Hypothalamus (tissue), 51 donors: ENCODE data around the gene IQSEC1.

ENCODE experiments used
- DNase-seq, 51 donors: peaks; one replicate each; lab custom pipeline; 2025; lab: John Stamatoyannopoulos, UW

IQSEC1 gene

DNA sequence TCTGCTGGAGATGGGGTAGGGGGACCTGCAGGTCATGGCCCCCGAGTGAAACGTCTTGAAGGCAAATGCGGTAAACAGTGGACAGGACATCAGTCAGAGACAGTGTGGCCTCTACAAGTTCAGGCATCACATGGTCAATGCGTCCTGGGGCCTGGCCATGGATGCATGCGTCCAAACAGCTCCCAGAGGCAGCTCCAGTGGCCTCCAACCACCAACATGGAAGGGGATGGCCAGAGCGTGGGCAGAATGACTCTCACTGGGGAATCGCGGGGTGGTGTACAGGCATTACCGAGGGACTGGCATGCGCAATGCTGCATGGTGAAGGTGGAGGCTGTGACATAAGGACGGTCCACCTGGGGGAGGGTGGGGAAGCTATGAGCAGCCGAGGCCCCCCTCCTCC is 35.6 kb upstream of the IQSEC1 start:
- no peak for DNase-seq

GRCh38 chr3:13107661-13108060 is 34.4 kb upstream of the IQSEC1 start:
- DNase-seq: no peak

DNA sequence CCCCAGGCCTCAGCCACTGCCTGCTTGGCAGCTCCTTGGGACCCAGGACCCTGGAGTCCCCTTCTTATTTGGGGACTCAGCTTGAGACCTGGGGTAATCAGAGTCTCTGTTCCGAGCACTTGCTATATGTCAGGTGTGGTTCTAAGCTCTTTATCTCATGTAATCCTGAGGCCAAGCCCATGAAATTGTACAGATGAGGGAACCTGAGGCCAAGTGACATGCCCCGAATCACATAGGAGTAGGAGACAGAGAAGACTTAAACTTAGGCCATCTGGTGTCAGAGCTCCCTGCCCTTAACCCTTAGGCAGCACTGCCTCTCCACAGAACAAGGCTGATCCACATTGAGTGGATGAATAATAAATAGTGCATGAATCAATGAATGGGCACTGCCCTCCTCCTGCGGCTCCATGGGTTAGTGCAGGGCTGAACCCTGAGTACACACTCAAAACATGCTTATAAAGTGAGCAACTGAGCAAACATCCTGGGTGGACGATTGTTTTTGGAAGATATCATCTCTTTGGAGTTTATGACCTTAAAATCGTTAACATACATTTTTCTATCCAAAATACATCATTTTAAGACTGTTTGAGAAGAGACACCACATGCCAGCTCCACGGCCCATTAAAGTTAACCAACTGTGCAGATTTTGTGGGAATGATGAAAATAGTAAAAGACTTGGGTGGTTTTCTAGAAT is 33.2 kb upstream of the IQSEC1 start:
- DNase-seq: no peak

GRCh38 chr3:13105896-13106250 is 32.6 kb upstream of the IQSEC1 start:
- DNase-seq: no peak

DNA sequence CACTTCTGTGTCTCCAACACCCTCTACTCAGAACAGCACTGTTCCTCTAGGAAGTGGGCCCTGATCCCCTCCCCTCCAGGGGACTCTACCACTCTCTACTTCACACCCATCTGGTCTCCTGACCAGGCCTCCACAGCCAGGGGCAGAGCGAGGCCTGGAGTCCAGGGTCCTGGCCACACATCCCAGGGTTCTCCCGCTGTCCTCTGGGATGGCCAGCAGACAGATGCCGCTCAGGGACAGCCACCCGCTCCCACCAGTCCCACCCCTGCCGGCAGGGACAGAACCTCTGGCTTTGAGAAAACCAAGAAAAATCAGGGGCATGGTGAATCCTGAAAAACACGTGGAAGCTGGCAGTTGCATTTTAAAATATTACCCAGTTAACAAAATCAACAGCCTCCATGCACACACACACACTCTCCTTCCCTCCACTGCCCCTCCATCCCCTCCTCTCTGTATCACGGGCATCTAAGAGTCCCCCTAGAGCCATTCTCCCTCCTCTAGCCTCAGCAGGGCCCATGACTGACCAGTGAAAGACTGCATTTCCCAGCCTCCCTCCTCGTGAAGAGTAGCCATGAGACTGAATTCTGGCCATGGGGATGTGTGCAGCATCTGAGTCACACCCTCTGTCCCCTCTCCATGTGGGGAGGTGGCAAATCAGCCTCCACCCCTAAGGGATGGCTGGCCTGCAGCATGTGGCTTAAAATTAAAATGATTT is 32.1 kb upstream of the IQSEC1 start:
- no peak for DNase-seq

DNA sequence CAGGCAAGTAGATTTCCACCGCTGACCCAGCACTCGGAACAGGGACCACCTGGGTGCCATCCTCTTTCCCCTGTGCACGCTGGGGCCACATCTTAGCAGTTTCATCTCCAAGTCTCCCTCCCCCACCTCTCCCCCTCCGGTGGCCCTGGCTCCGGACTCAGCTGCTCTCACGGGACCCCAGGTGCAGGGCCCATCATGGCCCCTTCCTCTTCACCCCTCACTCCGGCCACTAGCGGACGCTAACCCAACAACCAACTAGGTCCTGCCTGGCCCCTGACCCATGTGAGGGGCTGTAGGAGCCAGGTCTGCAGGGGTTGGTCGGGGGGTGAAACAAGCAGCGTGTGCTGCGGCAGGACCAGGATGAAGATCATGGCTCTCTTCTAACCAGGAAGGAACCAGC is 31.3 kb upstream of the IQSEC1 start:
- no peak for DNase-seq

DNA sequence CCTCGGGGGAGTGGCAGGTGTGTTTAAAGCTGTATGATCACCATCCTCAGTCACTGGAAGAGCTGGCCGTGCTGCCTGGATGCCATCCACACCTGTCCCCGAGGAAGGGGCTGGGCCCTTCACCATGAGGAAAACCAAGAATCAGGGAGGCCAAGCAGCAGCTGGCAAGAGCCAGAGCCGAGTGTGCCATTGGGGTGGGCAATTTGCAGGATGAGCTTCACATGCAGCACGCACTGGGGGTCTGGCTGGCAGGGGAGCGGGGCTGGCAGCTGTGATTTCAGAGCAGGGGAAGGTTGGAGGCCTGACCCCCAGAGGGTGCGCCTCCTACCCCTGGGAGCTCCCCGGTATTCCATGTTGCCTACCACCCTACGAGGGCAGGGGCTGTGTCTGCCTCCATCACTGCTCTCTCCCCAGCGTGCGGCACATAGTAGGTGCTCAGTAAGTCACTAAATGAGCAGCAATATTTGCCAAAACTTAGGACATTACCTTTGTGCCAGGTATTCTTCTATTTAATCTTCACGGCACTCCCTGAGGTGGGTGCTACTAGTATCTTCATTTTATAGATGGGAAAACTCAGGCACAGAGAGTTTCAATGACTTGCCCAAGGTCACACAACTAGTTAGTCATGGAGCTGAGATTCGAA is 30.3 kb upstream of the IQSEC1 start:
- no peak for DNase-seq

- DNase-seq: no peak
Observed at GRCh38 chr3:13102386-13103345, 29.4 kb upstream of the IQSEC1 start.

GRCh38 chr3:13099707-13100106 is 26.5 kb upstream of the IQSEC1 start:
- no peak for DNase-seq

- DNase-seq: no peak
Observed at GRCh38 chr3:13098192-13098988, 25.2 kb upstream of the IQSEC1 start.

DNA sequence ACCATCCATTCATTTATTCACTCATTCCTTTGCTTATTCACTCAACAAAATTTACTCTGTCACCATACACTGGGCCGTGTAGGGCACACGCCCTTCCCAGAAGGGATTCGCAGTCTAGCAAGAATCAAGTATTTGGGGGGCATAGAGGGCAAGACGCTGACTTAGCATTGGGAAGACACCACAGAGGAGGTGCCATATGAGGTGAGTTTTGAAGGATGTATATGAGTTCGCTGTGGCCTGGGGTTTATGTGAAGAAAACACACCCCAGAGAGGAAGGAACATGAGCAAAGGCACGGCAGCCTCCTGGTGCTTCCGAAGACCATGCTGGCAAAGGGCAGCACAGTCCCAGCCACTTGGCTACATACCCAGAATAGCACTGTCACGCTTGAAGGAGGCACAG is 23.1 kb upstream of the IQSEC1 start:
- no peak for DNase-seq

DNA sequence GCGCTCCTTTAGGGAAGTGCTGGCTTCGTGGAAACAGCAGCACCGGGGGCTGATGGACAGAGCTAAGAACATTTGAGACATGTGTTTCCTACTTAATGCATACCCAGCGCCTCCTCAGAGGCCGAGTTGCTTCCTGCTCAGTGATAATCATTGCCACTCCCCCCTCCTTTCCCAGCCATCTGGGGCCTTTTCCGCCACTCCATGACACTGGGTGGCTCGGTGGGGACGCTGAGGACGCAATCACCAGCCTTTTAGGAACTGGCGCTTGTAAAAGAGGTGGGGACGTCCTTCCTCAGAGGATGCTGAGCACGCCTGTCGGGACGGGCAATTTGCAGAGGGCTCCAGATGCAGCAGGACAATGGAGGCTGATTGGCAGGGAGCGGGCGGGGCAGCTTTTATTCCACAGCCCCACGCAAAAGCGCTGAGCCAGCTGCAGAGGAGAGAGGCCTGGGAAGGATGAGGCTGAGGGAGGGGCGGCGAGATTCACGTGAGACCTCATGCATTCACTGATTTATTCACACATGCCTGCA is 22.2 kb upstream of the IQSEC1 start:
- DNase-seq: peak in 16 of 51 donors; percentile 8 to 41 (median 18)

GRCh38 chr3:13093687-13094086 is 20.5 kb upstream of the IQSEC1 start:
- DNase-seq: no peak

DNA sequence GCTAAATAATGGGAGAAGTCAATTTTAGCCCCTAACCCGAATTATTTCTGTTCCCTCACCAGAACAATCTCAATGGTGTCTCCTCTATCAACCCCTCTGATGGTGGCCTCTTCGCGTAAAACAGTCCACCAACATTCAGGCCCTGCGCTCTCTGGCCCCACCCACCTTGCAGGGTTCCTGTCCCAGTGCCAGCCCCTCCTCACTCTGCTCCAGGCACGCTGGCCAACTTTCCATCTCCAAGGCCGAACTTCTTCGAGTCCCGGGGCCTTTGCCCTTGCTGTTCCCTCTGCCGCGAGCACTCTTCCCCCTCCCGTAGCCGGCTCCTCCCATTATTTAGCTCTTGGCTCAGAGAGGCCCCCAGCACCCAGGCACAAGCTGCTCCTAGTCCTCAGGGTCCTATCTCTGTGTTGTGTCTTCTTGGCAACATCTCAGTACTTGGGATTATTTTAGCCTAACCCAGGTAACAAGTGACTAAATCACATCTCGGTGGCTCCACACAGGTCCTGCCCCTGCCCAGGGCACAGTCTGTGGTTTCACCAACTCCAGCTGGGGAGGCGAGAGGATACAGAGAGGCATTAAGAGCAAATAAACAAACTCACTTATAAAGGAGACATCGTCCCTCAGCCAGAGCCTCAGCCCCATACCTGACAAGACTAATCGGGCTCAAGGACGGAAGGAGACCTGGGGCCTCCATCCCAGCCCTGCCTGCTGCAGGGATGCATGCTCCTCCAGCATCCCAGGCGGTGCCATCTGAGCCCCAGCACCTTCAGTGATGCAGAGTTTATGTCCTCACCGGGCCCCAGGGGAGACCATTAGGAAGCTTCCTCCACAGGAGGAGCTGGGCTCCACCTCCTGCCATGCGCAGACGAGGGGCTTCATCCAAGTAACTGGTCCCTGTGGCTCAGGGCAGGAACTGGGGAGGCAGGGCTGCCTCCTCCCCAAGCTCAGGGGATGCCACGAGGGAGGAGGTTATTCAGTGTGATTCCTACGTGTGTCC is 19.7 kb upstream of the IQSEC1 start:
- peak in 25 of 51 donors; percentile 6 to 52 (median 29) for DNase-seq

DNA sequence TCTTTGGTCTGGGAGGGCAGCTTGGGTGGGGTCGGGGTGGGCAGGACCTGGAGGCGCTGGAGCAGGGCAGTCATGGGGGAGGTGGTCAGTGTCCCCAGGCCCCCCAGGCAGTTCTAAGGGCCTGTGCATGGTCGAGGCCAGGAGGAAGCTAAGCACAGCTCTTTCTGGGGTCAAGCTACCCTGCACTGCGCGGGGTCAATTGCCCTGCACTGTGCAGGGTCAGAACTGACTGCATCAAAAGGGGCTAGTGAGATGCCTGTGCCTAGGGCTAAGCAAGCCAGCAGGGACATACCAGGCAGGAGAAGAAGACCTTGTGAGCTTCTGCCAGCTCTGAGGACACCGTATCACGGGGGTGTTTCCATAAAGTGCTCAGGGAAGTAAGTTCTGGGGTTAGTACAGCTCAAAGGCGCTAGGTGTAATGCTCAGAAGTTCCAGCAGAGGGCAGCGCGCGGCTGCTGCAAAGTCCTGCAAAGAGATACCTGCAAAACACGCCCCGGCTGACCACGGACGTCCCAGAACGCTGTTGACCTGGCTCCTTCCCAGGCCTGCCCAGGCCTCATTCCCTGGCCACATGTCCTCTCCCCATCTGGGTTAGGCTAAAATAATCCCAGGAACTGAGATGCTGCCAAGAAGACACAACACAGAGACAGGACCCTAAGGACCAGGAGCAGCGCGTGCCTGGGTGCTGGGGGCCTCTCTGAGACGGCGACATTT is 18.8 kb upstream of the IQSEC1 start:
- DNase-seq: peak in 50 of 51 donors; percentile 13 to 85 (median 64)

- no peak for DNase-seq
Observed at GRCh38 chr3:13088028-13089006, 15.1 kb upstream of the IQSEC1 start.
